Measurements from ENCODE around the gene ATG7. TPM values are rescaled to one million over a fixed set of nuclear protein-coding genes. Genes with fewer than 3 reads are reported as not detected.
A peak's percentile ranks its signal among the peaks of the same experiment; 100 is the strongest.

ATG7 gene
- total RNA-seq, 1 donor from 2014 or later: 48.5 TPM

DNA sequence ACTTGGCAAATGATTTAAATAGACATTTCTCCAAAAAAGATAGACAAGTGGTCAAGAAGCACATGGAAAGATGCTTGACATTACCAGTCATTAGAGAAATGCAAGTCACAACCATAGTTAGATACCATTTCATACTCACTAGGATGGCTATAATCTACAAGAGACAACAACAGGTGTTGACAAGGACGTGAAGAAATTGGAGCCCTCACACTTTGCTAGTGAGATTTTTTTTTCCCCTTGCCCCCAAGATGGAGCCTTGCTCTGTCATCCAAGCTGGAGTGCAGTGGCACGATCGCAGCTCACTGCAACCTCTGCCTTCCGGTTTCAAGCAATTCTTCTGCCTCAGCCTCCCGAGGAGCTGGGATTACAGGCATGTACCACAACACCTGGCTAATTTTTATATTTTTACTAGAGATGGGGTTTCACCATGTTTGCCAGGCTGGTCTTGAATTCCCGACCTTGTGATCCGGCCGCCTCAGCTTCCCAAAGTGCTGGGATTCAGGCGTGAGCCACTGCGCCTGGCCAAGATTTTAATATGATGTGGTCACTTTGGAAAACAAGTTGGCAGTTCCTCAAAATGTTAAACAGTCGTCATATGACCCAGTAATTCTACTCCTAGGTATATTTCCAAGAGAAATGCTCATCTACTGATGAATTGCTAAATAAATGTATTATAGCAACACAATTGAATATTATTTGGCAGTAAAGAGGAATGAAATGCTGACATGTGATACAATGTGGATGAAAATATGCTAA lies 103.3 kb downstream of the ATG7 start:
- no peaks in the 10 kb centered on the region for H3K27me3 ChIP-seq
- no peak overlapping the region for H3K4me3 ChIP-seq
- H3K9me3 ChIP-seq: no peaks in the 10 kb centered on the region
- intact Hi-C loops (cut with DNase I): no loop called here
- DNase-seq (ENCODE audit: low spot score in 2 of 2): no peak
- H3K36me3 ChIP-seq: peaks cover 0 to 5% of the 10 kb centered on the region in 2 donors
- H3K27ac ChIP-seq: peak overlapping the region; percentile 41 to 53
- TF ChIP-seq CTCF (IDR thresholded peaks at IDR 0.05): no peak
- H3K4me1 ChIP-seq: peaks cover 3 to 7% of the 10 kb centered on the region in 2 donors

GRCh38 chr3:11377719-11378118 lies 105.5 kb downstream of the ATG7 start:
- Histone ChIP-seq H3K36me3 (no peaks in the 10 kb centered on the region), H3K27ac (no peak overlapping the region), H3K9me3 (no peaks in the 10 kb centered on the region), H3K4me1 (peaks cover 4 to 16% of the 10 kb centered on the region in 2 donors), H3K4me3 (no peak overlapping the region), H3K27me3 (no peaks in the 10 kb centered on the region)
- intact Hi-C loops (cut with DNase I): no loop called here
- no peak for DNase-seq (ENCODE audit: low spot score in 2 of 2)
- TF ChIP-seq CTCF (IDR thresholded peaks at IDR 0.05): no peak

GRCh38 chr3:11379238-11379823 lies 107.1 kb downstream of the ATG7 start:
- Histone ChIP-seq H3K36me3 (no peaks in the 10 kb centered on the region), H3K4me1 (peaks cover 4 to 16% of the 10 kb centered on the region in 2 donors), H3K27me3 (no peaks in the 10 kb centered on the region), H3K4me3 (peak overlapping the region; percentile 6 to 51), H3K9me3 (no peaks in the 10 kb centered on the region), H3K27ac (peak overlapping the region; percentile 42 to 54)
- intact Hi-C loops (cut with DNase I): loop anchor here (1.0 kb wide), 2 partner anchors 341 to 425 kb away; no protein-coding TSS in a partner anchor
- peak; percentile 58 to 78 (median 65) for TF ChIP-seq CTCF (IDR thresholded peaks at IDR 0.05)
- DNase-seq (ENCODE audit: low spot score in 2 of 2): no peak

DNA sequence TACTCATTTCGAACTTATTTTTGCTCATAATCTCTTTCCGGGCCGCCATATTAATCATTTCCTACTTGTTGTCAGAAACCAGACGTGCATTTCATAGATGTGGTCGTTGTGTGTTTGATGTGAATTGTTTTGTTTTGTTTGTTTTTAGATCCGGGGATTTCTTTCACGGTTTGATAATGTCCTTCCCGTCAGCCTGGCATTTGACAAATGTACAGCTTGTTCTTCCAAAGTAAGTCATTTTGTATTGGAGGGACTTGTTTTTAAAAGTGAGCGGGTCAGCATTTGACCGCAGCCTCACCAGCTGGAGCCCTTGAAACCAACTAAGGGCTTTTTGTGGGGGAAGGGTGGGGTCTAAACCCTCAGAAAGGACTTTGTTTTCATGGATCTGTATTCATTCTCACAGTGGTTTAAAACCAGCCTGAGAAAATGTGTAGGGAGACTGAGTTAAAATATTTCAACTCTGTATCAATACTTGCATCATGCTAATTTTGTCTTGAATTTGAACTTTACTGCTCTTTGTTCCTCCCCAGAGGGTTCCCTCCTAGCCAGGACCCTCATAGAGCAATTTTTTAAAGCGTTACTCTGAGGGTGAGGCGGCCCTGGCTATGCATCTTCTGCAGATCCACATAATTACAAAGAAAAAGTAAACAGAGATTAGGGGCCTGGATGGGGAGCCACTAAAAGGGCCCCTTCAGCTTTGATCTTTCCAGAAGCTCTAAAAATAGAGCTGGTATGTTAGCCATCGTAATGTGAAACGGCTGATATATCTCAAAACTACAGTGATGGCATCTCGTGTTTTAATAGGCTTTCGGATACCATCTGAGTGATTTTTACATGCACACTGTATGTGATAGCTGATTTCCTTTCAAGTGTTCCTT lies 107.9 kb downstream of the ATG7 start:
- intact Hi-C loops (cut with DNase I): loop anchor here (1.0 kb wide), 3 partner anchors 272 to 424 kb away; no protein-coding TSS in a partner anchor
- TF ChIP-seq CTCF (IDR thresholded peaks at IDR 0.05): no peak
- Histone ChIP-seq H3K9me3 (no peaks in the 10 kb centered on the region), H3K27me3 (no peaks in the 10 kb centered on the region), H3K4me3 (peak overlapping the region; percentile 6 to 51), H3K4me1 (peaks cover 4 to 16% of the 10 kb centered on the region in 2 donors), H3K27ac (peak overlapping the region; percentile 42 to 54), H3K36me3 (no peaks in the 10 kb centered on the region)
- no peak for DNase-seq (ENCODE audit: low spot score in 2 of 2)

DNA sequence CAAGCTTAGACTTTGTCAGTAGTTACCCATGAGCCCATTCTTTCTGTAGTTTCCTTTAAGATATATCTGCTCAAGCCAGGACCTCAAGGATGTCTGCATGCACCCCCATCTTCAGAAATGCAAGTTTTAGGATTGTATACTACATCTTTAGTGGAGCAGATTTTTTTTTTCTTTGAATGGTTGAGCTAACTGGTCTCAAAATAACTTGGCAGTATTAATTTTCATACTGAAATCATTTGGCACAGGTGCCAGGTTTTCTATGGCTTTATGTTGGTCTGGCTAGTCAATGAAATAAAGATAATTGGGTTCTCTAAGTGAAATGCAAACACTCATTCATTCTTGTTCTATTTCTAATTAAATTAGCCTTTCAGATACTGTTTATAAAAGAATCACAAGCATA lies 108.9 kb downstream of the ATG7 start:
- intact Hi-C loops (cut with DNase I): no loop called here
- Histone ChIP-seq H3K4me1 (peaks cover 4 to 20% of the 10 kb centered on the region in 2 donors), H3K27me3 (no peaks in the 10 kb centered on the region), H3K4me3 (no peak overlapping the region), H3K27ac (peak overlapping the region in 1 of 2 donors; percentile 42), H3K9me3 (no peaks in the 10 kb centered on the region), H3K36me3 (no peaks in the 10 kb centered on the region)
- no peak for TF ChIP-seq CTCF (IDR thresholded peaks at IDR 0.05)
- no peak for DNase-seq (ENCODE audit: low spot score in 2 of 2)

Measured in ascending aorta (tissue), 2 donors.